HG03558 (cell line): Measurements from ENCODE around the gene RFC1.

Source experiments
- ATAC-seq: cut with Tn5 transposase; IDR thresholded peaks from one replicate; pipeline ENCODE4 v1.9.1; 2021; ENCODE audit warnings: moderate number of reproducible peaks; ENCODE audit not compliant: unreplicated experiment; ENCODE audit errors: extremely low read depth

Gene RFC1

GRCh38 chr4:39353478-39354253, 12.5 kb downstream of the RFC1 start:
- ATAC-seq = peak; percentile 60

GRCh38 chr4:39353149-39353477, 13.0 kb downstream of the RFC1 start:
- ATAC-seq = peak; percentile 3

- no peak for ATAC-seq
Observed at GRCh38 chr4:39349326-39349725, 16.8 kb downstream of the RFC1 start.

- ATAC-seq = no peak
Observed at GRCh38 chr4:39348371-39349315, 17.5 kb downstream of the RFC1 start.

DNA sequence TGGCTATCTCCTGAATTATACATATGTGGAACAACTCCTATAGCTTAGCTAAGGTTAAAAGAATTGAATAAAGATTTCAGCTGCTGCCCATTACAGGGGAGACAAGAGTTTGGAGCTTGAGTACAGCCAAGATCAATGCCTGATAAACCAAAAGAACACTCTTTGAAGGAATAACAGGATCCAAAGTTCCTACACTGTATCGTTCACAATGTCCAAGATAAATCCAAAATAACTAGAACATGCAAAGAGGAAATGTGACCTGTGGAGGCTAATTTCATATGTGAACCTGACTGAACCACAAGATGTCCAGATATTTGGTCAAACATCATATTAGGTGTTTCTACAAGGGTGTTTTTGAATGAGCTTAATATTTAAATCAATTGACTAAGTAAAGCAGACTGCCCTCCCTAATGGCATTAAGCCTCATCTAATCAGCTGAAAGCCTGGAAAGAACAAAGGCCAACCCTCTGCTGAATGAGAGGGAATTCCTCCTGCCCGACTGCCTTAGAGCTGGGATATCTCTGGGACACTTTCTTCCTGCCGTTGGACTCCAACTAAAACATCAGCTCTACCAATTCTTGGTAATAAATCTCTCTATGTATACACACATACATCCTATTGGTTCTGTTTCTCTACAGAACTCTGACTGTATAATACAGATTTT, 19.2 kb downstream of the RFC1 start:
- ATAC-seq = no peak

DNA sequence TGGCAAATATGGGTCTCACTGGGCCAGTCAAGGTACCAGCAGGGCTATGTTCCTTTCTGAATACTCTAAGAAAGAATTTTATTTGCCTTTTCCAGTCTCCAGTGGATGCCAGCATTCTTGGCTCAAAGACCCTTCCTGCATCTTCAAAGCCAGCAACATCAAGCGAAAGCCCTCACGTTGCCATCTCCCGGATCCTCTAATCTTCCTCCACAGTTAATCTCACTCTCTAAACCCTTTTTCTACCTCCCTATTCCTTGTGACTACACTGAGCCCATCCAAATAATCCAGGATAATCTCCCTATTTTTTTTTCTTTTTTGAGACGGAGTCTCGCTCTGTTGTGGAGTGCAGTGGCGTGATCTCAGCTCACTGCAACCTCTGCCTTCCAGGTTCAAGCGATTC, 23.4 kb downstream of the RFC1 start:
- no peak for ATAC-seq

DNA sequence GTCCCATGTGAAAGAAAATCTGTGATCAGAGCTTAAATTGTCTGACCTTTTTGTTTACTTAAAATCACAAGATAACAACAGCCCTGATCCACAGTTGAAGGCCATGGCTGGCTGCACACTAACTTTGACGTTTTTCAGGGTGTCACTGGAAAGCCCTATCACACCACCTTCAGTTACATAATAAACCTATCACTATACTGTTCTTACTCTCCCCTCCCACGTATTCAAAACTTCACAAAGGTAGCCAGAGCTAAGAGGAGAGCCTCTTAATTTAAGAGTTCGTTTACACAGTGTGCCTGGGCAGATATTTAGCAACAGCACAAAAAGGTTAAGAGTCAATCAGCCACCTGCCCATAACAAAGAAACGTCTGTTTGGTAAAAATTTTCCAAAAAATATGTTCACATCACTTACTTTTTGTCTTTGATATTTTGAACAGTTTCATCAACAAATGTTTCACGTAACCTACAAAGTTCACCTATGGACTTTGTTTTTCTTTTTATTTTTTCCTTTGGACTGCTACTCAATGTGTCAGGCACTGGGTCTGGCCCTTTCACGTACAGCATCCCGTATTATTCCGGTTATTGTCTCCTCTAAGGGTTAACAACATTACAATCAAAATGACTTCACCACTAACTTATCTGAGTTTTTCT, 25.0 kb downstream of the RFC1 start:
- ATAC-seq = no peak

GRCh38 chr4:39339968-39340367, 26.2 kb downstream of the RFC1 start:
- no peak for ATAC-seq

- no peak for ATAC-seq
Observed at GRCh38 chr4:39337841-39338240, 28.3 kb downstream of the RFC1 start.

DNA sequence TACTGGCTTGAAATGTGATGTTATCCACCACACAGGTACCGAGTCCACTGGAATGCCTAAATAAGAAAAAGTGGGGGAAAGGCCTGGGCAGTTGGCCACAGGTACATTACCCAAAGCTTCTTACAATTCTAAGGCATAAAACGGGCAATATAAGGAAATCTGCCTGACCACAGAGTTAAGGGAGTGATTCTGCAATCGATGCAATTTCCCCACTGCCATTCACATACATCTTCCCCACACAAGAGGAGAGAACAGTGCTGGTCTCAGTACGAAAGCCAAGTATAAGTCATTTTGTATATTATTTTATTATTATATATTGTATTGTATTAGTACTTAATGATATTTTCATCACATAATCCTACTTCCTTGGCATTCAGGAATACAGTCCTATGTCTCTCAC, 30.6 kb downstream of the RFC1 start:
- ATAC-seq = no peak

GRCh38 chr4:39331191-39331590, 35.0 kb downstream of the RFC1 start:
- ATAC-seq = no peak

DNA sequence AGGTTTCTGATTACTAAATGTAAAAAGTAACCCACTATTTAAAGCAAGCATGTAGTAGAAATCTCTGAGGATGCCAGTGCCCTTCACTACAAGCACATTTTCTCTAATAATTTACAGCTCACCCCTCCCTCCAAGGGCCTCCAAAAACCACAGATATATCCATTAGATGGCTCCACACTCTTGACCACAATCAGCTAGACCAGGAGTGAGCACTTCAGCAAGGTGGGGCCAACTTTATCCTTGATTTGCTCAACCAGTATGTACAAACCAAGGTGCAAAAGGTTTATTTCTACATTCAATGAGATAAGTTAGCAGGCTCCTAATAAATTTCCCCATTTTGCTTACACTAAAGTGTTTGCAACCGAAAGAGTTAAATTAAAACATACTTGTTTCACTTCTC, 35.8 kb downstream of the RFC1 start:
- ATAC-seq = no peak

DNA sequence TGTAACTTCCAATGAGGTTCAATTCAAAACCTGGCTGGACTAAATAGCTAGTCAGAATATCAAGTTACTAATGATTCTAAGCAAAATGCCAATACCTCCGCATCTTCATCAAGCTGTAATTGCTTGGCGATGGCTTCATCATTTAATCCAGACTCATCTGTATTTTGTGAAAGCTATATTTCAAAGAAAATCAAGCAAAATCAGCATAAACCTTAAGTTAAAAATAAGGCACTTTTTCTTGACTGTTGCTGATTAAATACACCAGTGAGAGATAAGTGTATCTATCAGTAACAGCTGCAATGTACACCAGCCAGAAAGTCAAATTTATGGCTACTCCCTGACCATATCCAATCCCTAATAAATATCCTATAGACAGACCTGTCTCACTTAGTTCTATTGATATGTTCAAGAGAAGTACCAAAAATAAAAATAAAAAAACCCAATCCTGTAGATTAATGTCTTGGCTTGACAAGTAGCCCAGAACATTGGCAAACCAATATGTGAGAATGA, 39.6 kb downstream of the RFC1 start:
- ATAC-seq = no peak

- ATAC-seq = no peak
Observed at GRCh38 chr4:39324897-39325613, 41.1 kb downstream of the RFC1 start.

DNA sequence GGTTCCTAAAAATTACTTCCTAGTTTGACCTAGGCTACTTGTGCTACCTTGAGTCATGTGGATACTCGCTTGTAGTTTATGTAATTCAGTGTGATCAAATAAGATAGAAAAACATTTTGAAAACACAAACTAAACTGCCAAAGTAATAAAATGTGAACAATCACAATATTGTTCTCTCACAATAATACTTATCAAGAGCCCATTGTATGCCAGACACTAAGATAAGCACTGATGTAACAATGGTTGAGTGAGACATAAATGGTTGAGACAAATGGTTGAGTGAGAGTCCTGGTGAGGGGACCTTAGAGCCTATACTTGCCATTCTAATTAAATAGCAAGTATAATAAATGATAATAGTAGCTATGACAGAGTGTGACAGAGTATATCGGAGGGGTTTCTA, 41.7 kb downstream of the RFC1 start:
- no peak for ATAC-seq

GRCh38 chr4:39323821-39324220, 42.3 kb downstream of the RFC1 start:
- no peak for ATAC-seq

GRCh38 chr4:39320381-39321115, 45.6 kb downstream of the RFC1 start:
- ATAC-seq = no peak

DNA sequence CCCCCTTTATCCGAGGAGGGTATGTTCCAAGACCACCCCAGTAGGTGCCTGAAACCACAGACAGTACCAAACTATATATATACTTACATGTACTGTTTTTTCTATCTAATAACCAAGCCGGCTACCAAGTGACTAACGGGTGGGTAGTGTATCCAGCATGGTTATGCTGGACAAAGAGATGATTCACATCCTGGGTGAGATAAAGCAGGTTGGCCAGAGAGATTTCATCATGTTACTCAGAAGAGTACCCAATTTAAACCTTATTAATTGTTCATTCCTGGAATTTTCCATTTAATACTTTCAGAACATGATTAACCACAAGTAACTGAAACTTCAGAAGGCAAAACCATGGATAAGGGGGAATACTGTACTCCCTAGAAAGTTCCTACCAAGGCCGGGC, 46.5 kb downstream of the RFC1 start:
- no peak for ATAC-seq

DNA sequence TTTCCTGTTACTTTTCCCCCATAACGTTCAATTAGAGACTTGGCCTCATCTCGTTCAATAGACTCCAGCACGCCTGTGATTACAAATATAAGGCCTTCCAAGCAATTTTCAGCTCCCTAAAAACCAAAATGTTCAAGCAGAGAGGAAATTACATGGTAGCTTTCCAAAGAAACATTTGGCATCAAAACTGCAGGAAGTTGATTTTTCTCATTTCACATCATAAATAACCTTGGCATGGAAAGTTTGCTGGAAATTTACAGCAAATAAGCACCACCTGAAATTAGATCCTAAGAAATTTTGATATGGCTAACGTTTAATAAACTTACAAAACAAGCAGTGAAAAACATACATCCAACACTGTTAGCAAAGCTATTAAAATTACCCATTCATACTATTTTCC, 53.3 kb downstream of the RFC1 start:
- no peak for ATAC-seq
